Ascending aorta (tissue), 2 donors: ENCODE data around the gene OR14A16. TPM values are rescaled to one million over a fixed set of nuclear protein-coding genes. Genes with fewer than 3 reads are reported as not detected.

ENCODE experiments used
- DNase-seq, 2 donors: peaks; one replicate each; pipeline ENCODE4 v3.0.0-alpha.2; 2019; ENCODE audit warnings: low spot score in 2 of 2
- H3K27ac ChIP-seq, 2 donors: fragments of 200-600 bp; sonication (generic); one replicate each; pipeline ENCODE4 v1.5.1; 2016 to 2017; ENCODE audit warnings: mild to moderate bottlenecking in 1 of 2
- H3K27me3 ChIP-seq: fragments of 200-600 bp; sonication (generic); one replicate; pipeline ENCODE4 v1.5.1; 2017
- H3K36me3 ChIP-seq, 2 donors: fragments of 200-600 bp; sonication (generic); one replicate each; pipeline ENCODE4 v1.5.1; 2016
- H3K4me1 ChIP-seq, 2 donors: fragments of 200-600 bp; sonication (generic); one replicate each; pipeline ENCODE4 v1.5.1; 2016 to 2017; ENCODE audit warnings: mild to moderate bottlenecking in 1 of 2
- H3K4me3 ChIP-seq, 2 donors: fragments of 200-600 bp; sonication (generic); one replicate each; pipeline ENCODE4 v1.5.1; 2016 to 2017; ENCODE audit warnings: mild to moderate bottlenecking in 1 of 2
- H3K9me3 ChIP-seq, 2 donors: fragments of 200-600 bp; sonication (generic); one replicate each; pipeline ENCODE4 v1.5.1; 2016
- intact Hi-C: fragments of 100-400 bp; cut with DNase I; formaldehyde crosslinking; loops from one replicate; pipeline ENCODE4 v1.15.1; 2023
- total RNA-seq: library from RNA; depleted of rRNA; stranded (reverse); fragments of >200 nt; gene quantifications from one replicate; pipeline ENCODE4 v1.1.0, GENCODE V29; 2016
- TF ChIP-seq, protein P1 (sequence below), 3 experiments: fragments of 200-600 bp in 2 of 3; fragments of 450-650 bp in 1 of 3; sonication (generic) in 2 of 3; IDR thresholded peaks; one replicate each; pipeline ENCODE4 v1.5.1; 2016 to 2019; ENCODE audit warnings: antibody characterized with exemption in 3 of 3, mild to moderate bottlenecking in 1 of 3, moderate library complexity in 1 of 3

OR14A16 gene
- total RNA-seq, 1 donor from 2014 or later = not detected

DNA sequence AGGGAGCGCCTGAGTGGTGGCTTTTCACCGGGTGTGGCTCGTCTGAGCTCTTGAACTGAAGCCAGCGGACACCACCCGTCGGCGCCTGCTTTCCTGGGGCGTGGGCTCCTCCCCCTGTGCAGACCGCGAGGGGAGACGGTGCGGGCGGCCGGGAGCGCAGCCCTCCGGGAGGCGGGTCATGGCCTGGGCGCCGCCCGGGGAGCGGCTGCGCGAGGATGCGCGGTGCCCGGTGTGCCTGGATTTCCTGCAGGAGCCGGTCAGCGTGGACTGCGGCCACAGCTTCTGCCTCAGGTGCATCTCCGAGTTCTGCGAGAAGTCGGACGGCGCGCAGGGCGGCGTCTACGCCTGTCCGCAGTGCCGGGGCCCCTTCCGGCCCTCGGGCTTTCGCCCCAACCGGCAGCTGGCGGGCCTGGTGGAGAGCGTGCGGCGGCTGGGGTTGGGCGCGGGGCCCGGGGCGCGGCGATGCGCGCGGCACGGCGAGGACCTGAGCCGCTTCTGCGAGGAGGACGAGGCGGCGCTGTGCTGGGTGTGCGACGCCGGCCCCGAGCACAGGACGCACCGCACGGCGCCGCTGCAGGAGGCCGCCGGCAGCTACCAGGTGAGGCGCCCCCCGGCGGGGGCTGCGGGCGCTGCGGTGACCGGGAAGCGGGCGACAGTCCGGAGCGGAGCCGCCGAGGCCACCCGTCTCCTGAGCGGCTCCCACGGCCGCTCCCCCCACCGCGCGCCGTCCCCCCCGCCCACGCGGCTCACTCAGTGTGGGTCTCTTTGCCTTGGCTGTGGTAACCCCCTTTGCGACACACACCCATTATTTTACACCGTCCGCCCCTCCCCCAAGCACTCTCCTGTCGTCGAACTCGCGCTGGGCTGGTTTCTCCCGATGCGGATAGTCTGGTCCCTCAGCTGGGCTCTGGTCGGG lies 33.4 kb upstream of the OR14A16 start, which contains the start of gene TRIM58:
Gene TRIM58, plus strand, starts transcription at position 119 of the 916 bp plus-strand sequence. Its CDS starts 60 bp downstream, at position 179.
- no peaks in the 10 kb centered on the region for H3K36me3 ChIP-seq
- peak in 1 of 2 donors; percentile 72 for DNase-seq
- H3K4me1 ChIP-seq = no peaks in the 10 kb centered on the region
- H3K9me3 ChIP-seq = no peaks in the 10 kb centered on the region
- H3K27me3 ChIP-seq = peaks cover 5% of the 10 kb centered on the region
- H3K4me3 ChIP-seq = peak within 1 kb of the TSS; percentile 57 to 68
- H3K27ac ChIP-seq = no peak within 1 kb of the TSS
- intact Hi-C loops = no loop called here
- TF ChIP-seq, protein P1, sequence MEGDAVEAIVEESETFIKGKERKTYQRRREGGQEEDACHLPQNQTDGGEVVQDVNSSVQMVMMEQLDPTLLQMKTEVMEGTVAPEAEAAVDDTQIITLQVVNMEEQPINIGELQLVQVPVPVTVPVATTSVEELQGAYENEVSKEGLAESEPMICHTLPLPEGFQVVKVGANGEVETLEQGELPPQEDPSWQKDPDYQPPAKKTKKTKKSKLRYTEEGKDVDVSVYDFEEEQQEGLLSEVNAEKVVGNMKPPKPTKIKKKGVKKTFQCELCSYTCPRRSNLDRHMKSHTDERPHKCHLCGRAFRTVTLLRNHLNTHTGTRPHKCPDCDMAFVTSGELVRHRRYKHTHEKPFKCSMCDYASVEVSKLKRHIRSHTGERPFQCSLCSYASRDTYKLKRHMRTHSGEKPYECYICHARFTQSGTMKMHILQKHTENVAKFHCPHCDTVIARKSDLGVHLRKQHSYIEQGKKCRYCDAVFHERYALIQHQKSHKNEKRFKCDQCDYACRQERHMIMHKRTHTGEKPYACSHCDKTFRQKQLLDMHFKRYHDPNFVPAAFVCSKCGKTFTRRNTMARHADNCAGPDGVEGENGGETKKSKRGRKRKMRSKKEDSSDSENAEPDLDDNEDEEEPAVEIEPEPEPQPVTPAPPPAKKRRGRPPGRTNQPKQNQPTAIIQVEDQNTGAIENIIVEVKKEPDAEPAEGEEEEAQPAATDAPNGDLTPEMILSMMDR (IDR thresholded peaks at IDR 0.05) = no peak

DNA sequence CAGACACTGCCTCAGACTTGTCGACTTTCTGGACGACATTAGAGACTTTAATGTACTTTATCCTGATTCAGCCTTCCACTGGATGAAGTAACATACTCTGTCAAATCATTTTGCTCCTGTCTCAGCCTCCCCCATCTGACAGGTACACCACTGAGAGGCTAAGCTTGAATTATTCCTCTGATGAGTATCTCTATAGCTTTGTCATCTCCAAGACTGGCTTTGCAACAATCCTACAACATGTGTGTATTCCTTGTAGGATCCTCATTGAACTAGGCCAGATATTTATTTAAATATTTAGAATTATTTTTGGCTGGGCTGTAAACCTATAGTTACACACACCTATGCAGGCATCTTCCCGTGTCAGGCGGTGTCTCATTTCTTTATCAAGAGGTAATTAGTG lies 32.0 kb upstream of the OR14A16 start:
- TF ChIP-seq, protein P1 (IDR thresholded peaks at IDR 0.05) = no peak
- no peaks in the 10 kb centered on the region for H3K36me3 ChIP-seq
- peaks cover 5% of the 10 kb centered on the region for H3K27me3 ChIP-seq
- H3K9me3 ChIP-seq = no peaks in the 10 kb centered on the region
- no peaks in the 10 kb centered on the region for H3K4me1 ChIP-seq
- H3K4me3 ChIP-seq = no peak overlapping the region
- intact Hi-C loops = no loop called here
- DNase-seq = no peak
- no peak overlapping the region for H3K27ac ChIP-seq

DNA sequence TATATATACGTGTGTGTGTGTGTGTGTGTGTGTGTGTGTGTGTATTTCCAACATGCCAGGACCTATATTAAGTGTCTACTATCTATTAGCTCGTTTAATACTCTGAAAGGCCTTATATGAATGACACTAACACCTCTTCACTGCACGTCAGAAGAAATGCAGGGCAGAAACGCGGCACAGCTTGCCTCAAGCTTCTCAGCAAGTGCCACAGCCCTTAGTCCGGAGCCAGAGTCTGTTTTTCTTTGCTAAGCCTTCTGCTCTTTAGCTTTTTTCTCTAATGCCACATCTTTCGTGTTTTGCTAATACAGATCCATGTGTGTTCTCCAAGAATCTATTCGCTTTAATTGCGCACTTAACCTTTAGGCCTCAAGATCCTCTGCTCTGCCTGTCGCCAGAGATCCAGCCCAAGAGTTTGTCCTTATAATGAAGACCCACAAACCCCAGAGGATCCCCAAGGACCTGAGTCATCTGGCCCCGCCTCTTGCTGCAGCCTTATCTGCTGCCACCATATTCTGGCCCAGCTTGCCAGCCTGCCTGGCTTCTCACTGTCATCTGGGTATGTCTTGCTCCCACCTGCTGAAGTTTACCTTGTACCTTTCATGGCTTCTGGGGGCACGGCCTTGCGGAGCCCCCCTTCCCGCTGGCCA lies 31.1 kb upstream of the OR14A16 start:
- intact Hi-C loops = no loop called here
- no peaks in the 10 kb centered on the region for H3K4me1 ChIP-seq
- H3K36me3 ChIP-seq = no peaks in the 10 kb centered on the region
- H3K27me3 ChIP-seq = peaks cover 5% of the 10 kb centered on the region
- no peaks in the 10 kb centered on the region for H3K9me3 ChIP-seq
- no peak overlapping the region for H3K27ac ChIP-seq
- TF ChIP-seq, protein P1 (IDR thresholded peaks at IDR 0.05) = no peak
- no peak for DNase-seq
- no peak overlapping the region for H3K4me3 ChIP-seq

DNA sequence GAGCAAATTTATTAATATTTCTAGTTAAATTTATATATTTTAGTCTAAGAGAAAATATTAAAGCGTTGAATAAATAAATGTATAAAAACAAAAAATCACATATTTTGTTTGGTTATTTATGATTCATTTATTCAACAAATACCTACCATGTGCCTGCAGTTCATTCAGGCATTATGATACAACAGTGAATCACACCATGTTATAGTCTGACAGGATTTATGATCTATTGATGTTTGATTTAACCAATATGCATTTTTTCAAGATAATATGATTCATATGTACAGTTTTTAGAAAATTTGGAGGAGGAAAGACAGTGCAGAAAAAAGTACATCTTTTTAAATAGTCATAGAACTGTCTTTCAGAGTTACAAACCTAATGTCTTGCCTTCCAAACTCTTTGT lies 25.7 kb upstream of the OR14A16 start:
- H3K36me3 ChIP-seq = no peaks in the 10 kb centered on the region
- no peaks in the 10 kb centered on the region for H3K4me1 ChIP-seq
- H3K9me3 ChIP-seq = no peaks in the 10 kb centered on the region
- no peaks in the 10 kb centered on the region for H3K27me3 ChIP-seq
- TF ChIP-seq, protein P1 (IDR thresholded peaks at IDR 0.05) = no peak
- H3K4me3 ChIP-seq = no peak overlapping the region
- no peak overlapping the region for H3K27ac ChIP-seq
- intact Hi-C loops = no loop called here
- no peak for DNase-seq

DNA sequence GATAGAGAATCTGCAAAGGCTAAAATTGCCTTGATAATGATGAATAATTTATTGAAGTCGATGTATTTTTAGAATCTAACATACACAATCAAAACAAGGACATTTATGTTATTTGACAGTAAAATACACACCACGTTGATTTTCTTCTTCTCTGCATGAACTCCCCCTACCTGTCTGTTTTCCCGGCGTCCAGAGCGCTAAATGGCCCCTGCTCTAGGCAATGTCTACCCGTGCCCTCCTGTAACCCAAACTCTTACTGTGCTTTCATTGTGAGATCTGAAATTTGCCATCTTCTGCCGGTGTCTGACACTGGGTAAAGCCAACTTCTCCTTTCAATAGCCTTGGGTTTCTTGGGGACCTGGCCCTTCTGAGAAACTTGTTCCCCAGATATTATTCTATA lies 24.4 kb upstream of the OR14A16 start:
- Histone ChIP-seq H3K36me3 (no peaks in the 10 kb centered on the region), H3K27ac (no peak overlapping the region), H3K9me3 (no peaks in the 10 kb centered on the region), H3K4me3 (no peak overlapping the region), H3K27me3 (no peaks in the 10 kb centered on the region), H3K4me1 (no peaks in the 10 kb centered on the region)
- DNase-seq = no peak
- TF ChIP-seq, protein P1 (IDR thresholded peaks at IDR 0.05) = no peak
- intact Hi-C loops = no loop called here
